AML-193 (cell line): Measurements from ENCODE around the gene MYO3B.
"Not testable (repeated sequence)": the region's sequence is repeated elsewhere in the genome, so short reads cannot be mapped to it uniquely, and the experiment has no call there.

Source experiments
- DNase-seq, 2 experiments: peaks; one replicate each; lab custom pipeline; 2025; lab: John Stamatoyannopoulos, UW

MYO3B gene

DNA sequence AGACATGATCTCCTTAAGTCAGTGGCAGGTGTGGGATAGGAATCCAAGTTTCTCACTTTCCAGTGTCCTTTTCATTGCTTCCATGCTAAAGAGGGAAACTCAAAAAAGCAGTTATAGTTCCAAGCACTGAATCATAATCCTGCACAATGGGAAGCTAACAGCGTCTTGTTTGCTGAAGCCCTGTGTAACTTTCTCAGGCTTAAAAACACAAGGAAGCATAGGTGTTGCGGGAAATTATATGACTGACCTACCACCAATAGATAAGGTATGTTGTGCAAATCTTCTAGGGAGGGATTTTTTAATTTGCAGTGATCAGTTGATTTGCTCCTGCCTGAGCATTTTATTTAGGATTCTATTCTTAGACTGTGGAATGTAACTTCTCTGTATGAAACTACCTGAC is 250.9 kb downstream of the MYO3B start:
- DNase-seq: no peak

DNA sequence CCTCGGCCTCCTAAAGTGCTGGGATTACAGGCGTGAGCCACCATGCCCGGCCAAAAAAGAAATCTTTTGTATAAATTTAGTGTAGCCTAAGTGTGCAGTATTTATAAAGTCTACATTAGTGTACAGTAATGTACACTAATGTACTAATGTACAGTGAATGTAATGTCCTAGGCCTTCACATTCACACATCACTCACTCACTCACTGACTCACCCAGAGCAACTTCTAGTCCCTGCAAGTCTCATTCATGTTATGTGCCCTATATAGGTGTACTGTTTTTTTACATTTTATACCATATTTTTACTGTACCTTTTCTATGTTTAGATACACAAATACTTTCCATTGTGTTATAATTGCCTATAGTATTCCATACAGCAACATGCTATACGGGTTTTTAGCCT is 254.9 kb downstream of the MYO3B start:
- no peak for DNase-seq

DNA sequence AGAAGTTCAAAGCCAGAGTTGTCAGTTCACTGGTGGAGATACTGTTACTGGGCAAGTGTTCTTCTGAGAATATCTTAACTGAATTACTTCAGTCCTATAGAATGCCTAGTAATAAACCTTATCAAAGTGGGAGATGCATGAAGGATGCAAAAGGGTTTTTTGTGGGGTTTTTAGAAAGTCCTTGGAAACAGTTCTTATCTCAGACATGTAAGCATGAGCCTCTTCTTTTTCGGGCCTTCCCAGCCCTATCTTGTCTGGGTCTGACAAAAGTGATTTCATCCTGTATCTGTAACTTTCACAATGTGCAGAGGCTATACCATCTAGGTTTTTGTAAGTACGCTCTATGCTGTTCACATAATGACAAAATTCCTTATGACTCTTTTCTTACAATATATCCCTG is 255.5 kb downstream of the MYO3B start:
- DNase-seq: no peak

DNA sequence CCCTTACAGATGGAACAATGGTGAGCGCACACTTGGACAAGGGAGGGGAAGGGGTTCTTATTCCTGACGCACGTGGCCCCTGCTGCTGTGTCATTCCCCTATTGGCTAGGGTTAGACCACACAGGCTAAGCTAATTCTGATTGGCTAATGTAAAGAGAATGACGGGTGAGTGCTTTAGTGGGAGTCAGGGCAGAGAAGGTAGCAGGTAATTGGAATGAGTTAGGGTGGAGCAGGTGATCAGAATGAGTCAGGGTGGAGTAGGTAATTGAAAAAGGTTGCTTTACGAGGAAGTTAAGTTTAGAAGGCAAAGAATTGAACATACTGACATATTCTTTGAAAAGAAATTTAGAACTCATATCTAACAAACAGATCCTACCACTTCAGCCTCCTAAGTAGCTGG is 256.4 kb downstream of the MYO3B start:
- not testable (repeated sequence) for DNase-seq

DNA sequence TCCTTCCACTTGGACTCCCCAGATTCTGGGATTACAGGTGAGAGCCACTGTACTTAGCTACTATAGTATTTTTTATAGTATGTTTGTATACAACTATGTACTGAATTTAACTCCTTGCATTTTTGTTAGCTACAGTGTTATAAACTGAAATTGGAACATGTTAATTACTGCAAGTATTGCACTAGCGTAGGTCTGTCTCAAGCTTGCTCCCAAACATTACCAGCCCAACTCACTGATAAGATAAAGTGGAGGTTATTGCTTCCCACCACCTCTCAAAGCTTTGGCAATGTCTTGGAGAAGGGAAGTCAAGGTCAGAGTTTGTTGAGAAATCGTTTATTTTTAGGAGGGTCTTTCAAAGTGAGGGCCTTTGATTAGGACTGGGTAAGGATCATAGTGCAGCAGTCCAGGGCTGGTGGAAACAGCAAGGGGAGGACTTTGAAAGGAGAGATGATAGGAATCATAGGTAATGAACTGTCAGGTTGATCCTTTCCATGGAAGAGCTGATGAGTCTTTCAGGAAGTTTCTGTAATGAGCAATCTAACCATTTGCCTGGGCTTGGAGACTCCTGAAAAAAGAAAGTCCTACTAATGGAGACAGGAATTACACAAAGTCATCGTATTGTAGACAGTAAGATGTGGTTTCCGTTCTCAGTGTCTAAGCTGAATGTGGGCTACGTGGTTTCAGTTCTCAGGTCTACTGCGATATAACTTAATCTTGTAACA is 257.1 kb downstream of the MYO3B start:
- no peak for DNase-seq

DNA sequence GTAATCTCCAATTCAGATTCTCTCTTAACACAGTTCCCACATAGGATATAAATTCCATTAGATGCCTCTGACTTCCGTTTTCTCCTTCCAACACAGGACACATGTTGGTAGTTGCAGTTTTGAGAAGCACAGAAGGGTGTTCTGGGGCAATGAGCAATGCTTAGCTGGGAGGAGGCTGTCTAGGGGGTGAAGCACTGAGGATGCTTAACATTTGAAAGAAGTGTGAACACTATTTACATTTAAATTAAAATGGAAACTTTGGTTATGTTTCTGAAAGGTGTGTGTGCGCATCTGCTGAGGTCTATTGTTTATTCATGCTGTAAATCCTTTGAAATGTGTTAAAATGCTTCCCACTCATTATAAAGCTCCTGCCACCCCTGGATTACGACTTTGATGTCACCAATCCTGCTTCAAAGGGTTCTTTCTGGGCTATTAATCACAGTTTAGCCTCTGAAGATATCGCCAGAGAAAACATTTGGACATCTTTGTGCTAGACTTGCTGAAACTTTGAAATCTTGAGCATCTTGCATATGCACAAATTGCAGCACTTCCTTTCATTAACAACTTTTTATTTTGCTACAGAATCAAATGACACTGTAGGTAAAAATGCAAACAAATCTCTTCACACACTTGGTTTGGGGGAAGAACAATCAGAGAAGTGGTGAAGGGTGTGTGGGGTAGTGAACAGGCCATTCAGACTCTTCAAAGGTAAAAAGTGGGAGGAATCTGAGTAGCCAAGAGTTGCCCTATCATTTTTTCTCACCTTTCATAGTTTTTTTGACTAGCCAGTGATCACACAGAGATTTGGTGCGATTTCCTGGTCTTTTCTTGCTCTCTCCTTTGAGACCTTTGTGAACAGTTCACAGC is 258.4 kb downstream of the MYO3B start:
- DNase-seq: no peak

DNA sequence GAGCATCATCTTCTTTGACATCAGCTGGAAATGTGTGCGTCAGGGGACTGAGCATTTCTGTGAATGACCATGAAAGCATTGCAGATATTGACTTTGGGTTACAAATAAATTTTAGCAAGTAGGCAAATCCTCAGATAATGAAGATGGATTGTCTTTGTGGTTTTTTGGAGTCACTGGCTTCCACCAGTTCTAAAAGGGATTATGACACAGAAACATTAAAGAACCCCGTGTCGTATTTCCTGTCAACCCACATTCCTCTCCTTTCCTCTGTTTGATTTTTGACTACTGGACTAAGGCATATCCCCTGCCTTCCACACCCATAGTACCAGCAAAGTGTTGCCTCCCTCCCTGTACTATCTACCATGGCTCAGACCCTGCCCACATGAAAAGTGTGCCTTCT is 268.1 kb downstream of the MYO3B start:
- DNase-seq: no peak

DNA sequence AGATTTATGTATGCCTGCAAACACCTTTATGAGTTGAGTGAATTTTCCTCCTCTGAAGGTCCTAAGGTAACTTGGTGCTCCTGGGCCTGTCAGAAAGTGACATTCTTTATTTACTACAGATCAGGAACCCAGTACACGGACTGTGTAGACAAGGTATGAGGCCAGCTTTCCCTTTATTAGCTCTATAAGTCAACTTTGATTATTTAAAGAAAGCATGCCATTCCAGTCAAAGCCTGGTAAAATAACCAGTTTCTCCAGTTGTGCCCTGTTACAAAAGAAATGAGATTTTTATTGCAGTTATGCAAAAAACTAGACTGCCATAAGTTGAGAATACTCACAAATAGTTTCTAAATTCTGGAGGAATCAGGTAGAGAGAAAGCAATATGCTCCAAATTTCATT is 271.1 kb downstream of the MYO3B start:
- DNase-seq: no peak

DNA sequence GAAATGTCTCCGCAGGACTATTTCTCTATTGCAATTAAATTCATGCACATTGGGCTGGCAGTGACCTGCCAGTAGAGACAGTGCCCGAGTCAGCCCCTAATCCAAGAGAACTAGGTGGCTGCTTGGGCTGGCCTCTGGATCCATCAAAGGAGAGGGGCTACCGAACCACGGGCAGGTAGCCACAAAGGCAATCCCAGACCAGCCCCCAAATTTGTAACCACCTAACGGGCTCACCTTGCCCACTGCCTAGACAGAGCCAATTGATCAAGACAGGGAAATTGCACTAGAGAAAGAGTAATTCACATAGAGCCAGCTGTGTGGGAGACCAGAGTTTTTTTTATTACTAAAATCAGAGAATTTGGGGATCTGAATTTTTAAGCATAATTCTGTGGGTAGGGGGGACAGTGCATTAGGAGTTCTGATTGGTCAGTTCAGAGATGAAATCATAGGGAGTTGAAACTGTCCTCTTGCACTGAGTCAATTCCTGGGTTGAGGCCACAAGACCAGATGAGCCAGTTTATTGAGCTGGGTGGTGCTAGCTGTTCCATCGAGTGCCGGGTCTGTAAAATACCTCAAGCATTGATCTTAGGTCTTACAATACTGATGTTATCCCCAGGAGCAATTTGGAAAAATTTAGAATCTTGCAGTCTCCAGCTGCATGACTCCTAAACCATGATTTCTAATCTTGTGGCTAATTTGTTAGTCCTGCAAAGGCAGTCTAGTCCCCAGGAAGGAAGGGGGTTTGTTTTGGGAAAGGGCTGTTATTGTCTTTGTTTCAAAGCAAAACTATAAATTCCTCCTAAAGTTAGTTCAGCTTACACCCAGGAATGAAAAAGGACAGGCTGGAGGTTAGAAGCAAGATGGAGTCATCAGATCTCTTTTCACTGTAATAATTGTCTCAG is 276.8 kb downstream of the MYO3B start:
- no peak for DNase-seq

DNA sequence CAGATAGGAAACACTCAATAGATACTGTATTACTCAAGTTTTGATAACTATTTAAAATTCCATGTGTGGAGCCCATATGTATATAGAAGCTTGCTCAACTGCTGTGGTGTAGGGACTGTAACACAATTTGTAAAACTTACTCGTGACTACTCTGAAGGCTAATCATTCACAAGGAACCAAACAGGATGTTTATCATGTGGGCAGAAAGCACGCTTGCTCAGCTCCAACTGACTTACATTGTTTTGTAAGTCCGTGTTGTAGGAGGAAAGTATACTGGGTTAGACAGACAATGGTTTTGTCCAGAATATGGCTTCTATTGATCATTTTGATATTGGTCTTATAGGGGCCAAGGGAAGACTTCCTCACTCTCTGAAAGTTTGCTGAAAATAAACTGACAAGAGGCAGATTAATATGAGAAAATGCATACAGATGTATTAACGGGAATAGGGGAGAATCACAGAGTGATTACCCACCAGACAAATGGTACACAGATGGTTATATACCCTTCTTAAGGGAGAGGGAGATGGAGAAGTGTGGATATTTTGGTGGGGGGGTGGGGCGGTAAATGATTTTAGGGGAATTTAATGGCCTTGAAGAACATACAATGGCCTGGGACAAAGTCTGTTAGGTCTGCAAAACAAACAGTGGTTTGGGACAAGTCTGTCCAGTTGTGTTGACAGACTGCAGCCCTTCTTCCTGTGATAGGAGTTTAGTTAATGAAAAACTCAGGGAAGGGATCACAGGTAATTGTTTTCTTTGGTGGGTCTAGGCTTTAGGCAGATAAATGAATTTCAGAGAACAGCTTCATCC is 277.9 kb downstream of the MYO3B start:
- no peak for DNase-seq

DNA sequence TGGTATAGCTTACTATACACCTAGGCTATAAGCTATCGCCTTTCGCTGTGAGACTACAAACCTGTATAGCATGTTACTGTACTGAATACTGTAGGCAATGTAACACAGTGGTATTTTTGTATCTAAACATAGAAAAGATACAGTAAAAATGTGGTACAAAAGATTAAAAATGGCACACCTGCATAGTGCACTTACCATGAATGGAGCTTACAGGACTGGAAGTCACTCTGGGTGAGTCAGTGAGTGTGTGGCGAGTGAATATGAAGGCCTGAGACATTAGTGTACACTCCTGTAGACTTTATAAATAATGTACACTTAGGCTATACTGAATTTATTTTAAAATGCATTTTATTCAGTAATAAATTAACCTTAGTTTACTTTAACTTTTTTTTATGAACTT is 279.0 kb downstream of the MYO3B start:
- no peak for DNase-seq

DNA sequence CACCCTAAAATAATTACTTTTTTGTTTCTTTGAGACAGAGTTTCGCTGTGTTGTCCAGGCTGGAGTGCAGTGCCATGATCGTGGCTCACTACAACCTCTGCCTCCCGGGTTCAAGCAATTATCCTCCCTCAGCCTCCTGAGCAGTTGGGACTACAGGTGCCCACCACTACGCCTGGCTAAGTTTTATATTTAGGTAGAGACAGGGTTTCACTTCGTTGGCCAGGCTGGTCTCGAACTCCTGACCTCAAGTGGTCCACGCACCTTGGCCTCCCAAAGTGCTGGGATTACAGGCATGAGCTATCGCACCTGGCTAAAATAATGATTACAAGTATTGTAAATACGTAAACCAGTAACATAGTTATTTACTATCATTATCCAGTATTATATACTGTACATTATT is 279.8 kb downstream of the MYO3B start:
- DNase-seq: no peak

DNA sequence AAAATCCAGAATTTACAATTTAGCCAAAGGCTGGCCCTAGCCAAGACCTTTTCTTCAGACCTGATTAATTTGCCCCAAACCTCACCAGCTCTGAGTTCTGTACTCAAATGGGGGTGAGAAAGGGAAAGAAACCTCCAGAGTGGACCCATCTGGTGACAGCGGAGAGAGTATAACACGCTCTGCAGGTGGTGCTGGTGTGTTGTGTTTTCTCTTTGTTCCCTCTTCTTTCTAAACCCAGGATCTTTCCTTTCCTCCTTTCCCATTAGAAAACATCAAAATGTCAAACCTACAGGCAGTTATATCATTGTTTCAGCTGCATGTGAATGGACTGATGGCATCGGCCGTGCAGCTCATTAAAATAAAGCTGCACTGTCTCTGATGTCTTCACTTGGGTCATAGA is 283.9 kb downstream of the MYO3B start:
- DNase-seq: no peak

DNA sequence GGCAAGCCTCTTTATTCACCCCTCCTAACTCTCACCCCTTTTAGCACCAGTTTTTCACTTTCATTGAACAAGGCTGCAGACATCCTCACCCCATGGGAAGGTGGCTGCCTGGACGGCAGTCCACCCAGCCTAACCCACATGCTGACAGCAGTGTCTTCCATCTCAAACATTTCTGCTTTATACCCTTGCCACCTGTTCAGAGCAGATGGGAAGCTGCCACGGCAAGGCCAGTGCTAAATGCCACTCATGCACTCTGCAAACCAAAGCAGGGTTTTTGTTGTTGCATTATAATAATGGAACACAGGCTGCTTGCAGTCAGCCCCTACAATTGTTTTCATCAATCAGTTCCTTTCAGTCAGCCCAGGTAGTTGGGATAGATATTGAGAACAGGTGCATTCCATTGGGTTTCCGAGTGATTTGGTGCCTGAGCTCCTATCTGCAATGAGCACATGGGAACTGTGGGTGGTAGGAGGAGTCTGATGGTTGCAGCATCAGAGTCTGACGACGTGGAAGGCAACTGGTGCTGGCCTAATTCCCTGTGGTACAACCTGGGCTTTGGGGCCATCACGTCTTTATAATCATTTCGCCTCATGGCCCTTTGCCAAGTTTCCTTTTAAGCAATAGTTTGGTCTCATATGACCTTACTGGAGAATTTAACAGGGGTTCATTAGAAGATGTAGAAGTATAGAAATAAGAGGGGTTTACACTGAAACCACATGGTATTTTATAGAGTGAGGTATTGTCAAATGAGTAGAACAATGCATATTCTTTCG is 284.7 kb downstream of the MYO3B start:
- no peak for DNase-seq

DNA sequence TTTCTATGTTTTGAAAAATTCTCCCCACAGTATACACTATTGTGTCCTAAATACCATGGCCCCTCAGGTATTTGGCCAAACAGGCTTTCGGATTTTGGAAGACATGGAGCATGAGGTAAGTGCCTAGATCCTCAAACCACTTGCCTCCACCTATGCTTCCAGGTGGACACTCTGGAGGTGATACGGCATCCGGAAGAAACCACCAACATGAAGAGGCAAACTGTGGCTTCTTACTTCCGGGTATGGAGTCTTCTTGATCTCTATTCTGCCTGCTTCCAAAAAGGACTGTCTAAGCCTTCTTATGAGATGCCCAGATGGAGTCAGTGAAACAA is 285.2 kb downstream of the MYO3B start:
- DNase-seq: no peak

DNA sequence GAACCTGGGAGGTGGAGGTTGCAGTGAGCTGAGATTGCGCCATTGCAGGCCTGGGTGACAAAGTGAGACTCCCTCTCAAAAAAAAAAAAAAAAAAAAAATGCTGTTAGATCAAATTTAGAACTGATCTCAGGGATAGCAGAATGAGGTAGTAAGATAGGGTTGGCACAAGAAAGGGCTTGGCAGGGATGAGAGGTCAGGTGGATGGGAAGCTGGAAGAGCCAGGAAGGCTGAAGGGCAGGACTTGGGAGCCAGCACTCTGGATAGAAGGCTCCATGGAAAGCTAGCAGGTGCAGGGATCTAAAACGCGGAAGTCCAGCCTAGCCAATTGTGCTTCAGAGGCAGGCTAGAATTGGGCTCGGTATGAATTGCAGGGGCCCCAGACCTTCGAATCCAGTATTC is 286.3 kb downstream of the MYO3B start:
- no peak for DNase-seq

DNA sequence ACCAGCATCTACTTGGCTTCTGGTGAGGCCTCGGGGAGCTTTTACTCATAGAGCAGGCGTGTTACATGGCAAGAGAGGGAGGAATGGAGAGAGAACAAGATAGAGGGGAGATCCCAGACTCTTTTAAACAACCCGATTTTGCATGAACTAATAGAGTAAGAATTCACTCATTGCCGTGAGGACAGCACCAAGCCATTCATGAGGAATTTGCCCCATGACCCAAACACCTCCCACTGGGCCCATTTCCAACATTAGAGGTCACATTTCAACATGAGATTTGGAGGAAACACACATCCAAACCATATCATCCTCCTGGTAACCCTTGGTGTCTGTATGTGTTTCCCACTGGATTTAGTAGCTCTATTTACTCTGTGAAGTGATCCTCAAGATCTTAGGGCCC is 287.3 kb downstream of the MYO3B start:
- no peak for DNase-seq

DNA sequence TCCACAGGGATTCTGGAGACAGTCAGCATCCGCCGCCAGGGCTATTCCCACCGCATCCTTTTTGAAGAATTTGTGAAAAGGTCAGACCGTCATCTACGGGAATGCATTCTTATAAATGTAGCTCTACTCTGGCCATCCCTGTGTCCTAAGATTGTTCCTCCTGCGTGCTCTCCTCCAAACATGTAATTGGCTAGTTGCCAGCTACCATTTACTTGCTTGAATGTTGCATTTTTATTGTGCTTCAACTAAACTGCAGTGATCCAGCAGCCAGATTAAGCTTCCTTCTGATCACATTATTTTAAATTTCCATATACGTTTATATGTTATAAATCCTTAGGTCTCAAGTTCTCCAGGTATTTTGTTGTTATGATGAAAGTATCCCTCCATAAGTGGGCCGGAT is 288.7 kb downstream of the MYO3B start:
- no peak for DNase-seq

DNA sequence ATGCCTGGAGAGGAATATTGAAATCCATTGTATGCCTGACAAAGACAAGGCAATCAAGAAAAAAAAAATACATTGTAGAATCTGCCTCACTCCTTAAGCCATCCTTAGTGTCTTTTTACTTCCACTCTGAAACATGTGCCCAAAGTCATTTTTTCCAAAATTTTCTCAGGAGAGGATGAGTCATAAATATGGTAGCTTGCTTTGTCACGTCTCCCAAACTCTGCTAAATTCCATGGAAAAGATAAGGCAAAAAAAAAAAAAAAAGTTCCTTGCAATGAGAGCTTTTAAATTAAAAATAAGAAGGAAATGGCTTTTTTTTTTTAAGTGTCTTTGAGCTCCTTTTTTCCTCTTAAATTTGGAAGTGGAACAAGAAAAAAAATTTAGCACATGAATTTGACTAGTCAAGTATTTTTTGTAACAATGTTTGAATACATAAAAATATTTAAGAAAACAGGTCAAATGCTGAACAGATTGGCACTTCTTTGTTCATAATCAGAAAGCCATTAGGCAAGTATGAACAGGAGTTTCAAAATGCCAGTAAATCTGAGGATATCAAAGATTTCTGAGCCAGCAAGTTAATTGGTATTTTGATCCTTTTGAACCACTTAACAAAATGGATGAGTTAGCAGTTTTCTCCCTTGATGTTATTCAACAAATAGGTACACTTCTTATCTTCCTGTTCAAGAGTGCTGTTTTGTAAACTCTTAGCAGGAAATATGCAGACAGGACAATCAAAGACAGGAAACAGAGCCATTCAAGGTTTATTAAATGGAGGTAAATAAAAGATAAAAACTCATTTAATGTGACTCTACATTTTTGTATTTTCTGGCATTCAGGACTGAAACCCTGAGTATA is 289.8 kb downstream of the MYO3B start:
- DNase-seq: no peak

DNA sequence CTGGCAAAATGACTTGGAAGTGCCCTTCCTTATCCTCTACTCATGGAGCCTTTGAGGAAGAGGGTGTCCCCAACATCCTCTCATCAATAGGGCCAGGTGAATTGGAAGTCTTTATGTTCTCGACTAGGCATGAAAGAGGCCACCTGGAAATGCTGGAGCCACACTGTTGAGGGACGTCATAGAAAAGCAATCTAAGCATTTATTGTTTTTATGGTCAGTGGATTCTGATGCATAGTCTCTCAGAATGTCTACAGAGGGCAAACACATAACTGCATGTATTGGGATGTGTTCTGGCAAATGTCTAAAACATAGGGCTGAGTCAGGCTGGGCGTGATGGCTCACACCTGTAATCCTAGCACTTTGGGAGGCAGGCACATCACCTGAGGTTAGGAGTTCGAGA is 290.6 kb downstream of the MYO3B start:
- no peak for DNase-seq
